ENCODE measurements around the gene ANK2.

Gene ANK2

GRCh38 chr4:113090954-113091353 is 41.5 kb downstream of the ANK2 start:
- DNase-seq (ENCODE audit: low read depth in 4 of 4, low spot score in 1 of 4): no peak

GRCh38 chr4:113094331-113094730 is 44.9 kb downstream of the ANK2 start:
- DNase-seq (ENCODE audit: low read depth in 4 of 4, low spot score in 1 of 4): no peak

- no peak for DNase-seq (ENCODE audit: low read depth in 4 of 4, low spot score in 1 of 4)
Measured at GRCh38 chr4:113094802-113095201, 45.3 kb downstream of the ANK2 start.

- DNase-seq (ENCODE audit: low read depth in 4 of 4, low spot score in 1 of 4): no peak
Measured at GRCh38 chr4:113101669-113102068, 52.2 kb downstream of the ANK2 start.

- no peak for DNase-seq (ENCODE audit: low read depth in 4 of 4, low spot score in 1 of 4)
Measured at GRCh38 chr4:113103556-113103955, 54.1 kb downstream of the ANK2 start.

- DNase-seq (ENCODE audit: low read depth in 4 of 4, low spot score in 1 of 4): no peak
Measured at GRCh38 chr4:113106108-113106507, 56.7 kb downstream of the ANK2 start.

GRCh38 chr4:113109106-113109718 is 59.8 kb downstream of the ANK2 start:
- DNase-seq (ENCODE audit: low read depth in 4 of 4, low spot score in 1 of 4): no peak

- DNase-seq (ENCODE audit: low read depth in 4 of 4, low spot score in 1 of 4): no peak
Measured at GRCh38 chr4:113112338-113112978, 63.0 kb downstream of the ANK2 start.

GRCh38 chr4:113113151-113113550 is 63.7 kb downstream of the ANK2 start:
- DNase-seq (ENCODE audit: low read depth in 4 of 4, low spot score in 1 of 4): no peak

GRCh38 chr4:113114884-113115283 is 65.4 kb downstream of the ANK2 start:
- DNase-seq (ENCODE audit: low read depth in 4 of 4, low spot score in 1 of 4): no peak

GRCh38 chr4:113116414-113117357 is 67.2 kb downstream of the ANK2 start:
- no peak for DNase-seq (ENCODE audit: low read depth in 4 of 4, low spot score in 1 of 4)

GRCh38 chr4:113117358-113117702 is 67.9 kb downstream of the ANK2 start:
- DNase-seq (ENCODE audit: low read depth in 4 of 4, low spot score in 1 of 4): no peak

- no peak for DNase-seq (ENCODE audit: low read depth in 4 of 4, low spot score in 1 of 4)
Measured at GRCh38 chr4:113122066-113122465, 72.6 kb downstream of the ANK2 start.

GRCh38 chr4:113125418-113125817 is 76.0 kb downstream of the ANK2 start:
- DNase-seq (ENCODE audit: low read depth in 4 of 4, low spot score in 1 of 4): no peak

- DNase-seq (ENCODE audit: low read depth in 4 of 4, low spot score in 1 of 4): no peak
Measured at GRCh38 chr4:113131136-113131535, 81.7 kb downstream of the ANK2 start.

GRCh38 chr4:113131621-113132020 is 82.2 kb downstream of the ANK2 start:
- no peak for DNase-seq (ENCODE audit: low read depth in 4 of 4, low spot score in 1 of 4)

- no peak for DNase-seq (ENCODE audit: low read depth in 4 of 4, low spot score in 1 of 4)
Measured at GRCh38 chr4:113141901-113142346, 92.5 kb downstream of the ANK2 start.

GRCh38 chr4:113142351-113142750 is 92.9 kb downstream of the ANK2 start:
- no peak for DNase-seq (ENCODE audit: low read depth in 4 of 4, low spot score in 1 of 4)

GRCh38 chr4:113144091-113144490 is 94.6 kb downstream of the ANK2 start:
- DNase-seq (ENCODE audit: low read depth in 4 of 4, low spot score in 1 of 4): no peak

GRCh38 chr4:113145147-113145518 is 95.7 kb downstream of the ANK2 start:
- no peak for DNase-seq (ENCODE audit: low read depth in 4 of 4, low spot score in 1 of 4)

- DNase-seq (ENCODE audit: low read depth in 4 of 4, low spot score in 1 of 4): no peak
Measured at GRCh38 chr4:113145519-113146291, 96.3 kb downstream of the ANK2 start.

Data from stimulated activated CD4-positive, alpha-beta T cell treated with anti-CD3 and anti-CD28 coated beads, Interleukin-1b, Interleukin-23, amount 100 ng/mL, for 24 hours (primary cell).